GM12864 (cell line): ENCODE data around the gene RPUSD1.

Experiments
- DNase-seq: peaks from one replicate; pipeline ENCODE4 v3.0.0-alpha.2; 2011; ENCODE audit warnings: low read depth
- H3K4me3 ChIP-seq: 2 replicates; pipeline ENCODE4 v1.5.1; 2011; ENCODE audit warnings: mild to moderate bottlenecking, low read depth, low read length, control low read depth
- CTCF ChIP-seq: IDR thresholded peaks from 2 replicates; pipeline ENCODE4 v1.5.1; 2011; ENCODE audit warnings: low read depth, mild to moderate bottlenecking, moderate library complexity, low read length, control low read depth, inconsistent platforms; ENCODE audit errors: missing control alignments

Gene RPUSD1

GRCh38 chr16:766008-766819 is 22.0 kb downstream of the RPUSD1 start:
- no peak for TF ChIP-seq CTCF
- no peak overlapping the region for H3K4me3 ChIP-seq
- DNase-seq = no peak

GRCh38 chr16:765488-765865 is 22.7 kb downstream of the RPUSD1 start:
- H3K4me3 ChIP-seq = no peak overlapping the region
- TF ChIP-seq CTCF = no peak
- DNase-seq = no peak

- H3K4me3 ChIP-seq = no peak overlapping the region
- no peak for DNase-seq
- no peak for TF ChIP-seq CTCF
Measured at GRCh38 chr16:764848-765487, 23.2 kb downstream of the RPUSD1 start.

- H3K4me3 ChIP-seq = no peak overlapping the region
- TF ChIP-seq CTCF = no peak
- no peak for DNase-seq
Measured at GRCh38 chr16:764184-764750, 23.9 kb downstream of the RPUSD1 start.

GRCh38 chr16:763369-764183 is 24.6 kb downstream of the RPUSD1 start:
- no peak overlapping the region for H3K4me3 ChIP-seq
- no peak for TF ChIP-seq CTCF
- no peak for DNase-seq

- no peak for DNase-seq
- TF ChIP-seq CTCF = no peak
- H3K4me3 ChIP-seq = no peak overlapping the region
Measured at GRCh38 chr16:762595-763268, 25.4 kb downstream of the RPUSD1 start.
